GM10248 (cell line): Measurements from ENCODE around the gene KDELR3.
A peak's percentile ranks its signal among the peaks of the same experiment; 100 is the strongest.

Experiments used
- CTCF ChIA-PET: fragments of 300-600 bp; sonication (Branson Sonifier 250); formaldehyde crosslinking; extraction: SDS; loops from one replicate; lab custom pipeline; 2021; ENCODE audit warnings: antibody characterized with exemption; lab: Yijun Ruan, JAX
- POLR2A ChIA-PET: fragments of 350-650 bp; sonication (Branson Sonifier 250); formaldehyde crosslinking; extraction: SDS; loops from one replicate; lab custom pipeline; 2020; ENCODE audit warnings: antibody characterized with exemption; lab: Yijun Ruan, JAX
- DNase-seq: peaks from one replicate; pipeline ENCODE4 v3.0.0; 2012; ENCODE audit errors: extremely low spot score
- TF ChIP-seq, protein P1 (sequence below): IDR thresholded peaks from 2 replicates; pipeline ENCODE4 v1.5.1; 2012; ENCODE audit warnings: mild to moderate bottlenecking, low read depth; ENCODE audit errors: extremely low read depth, missing control alignments, control extremely low read depth

Gene KDELR3

GRCh38 chr22:38505541-38506117, 37.7 kb downstream of the KDELR3 start:
- POLR2A ChIA-PET = no interaction called here
- DNase-seq = peak; percentile 65
- TF ChIP-seq, protein P1, sequence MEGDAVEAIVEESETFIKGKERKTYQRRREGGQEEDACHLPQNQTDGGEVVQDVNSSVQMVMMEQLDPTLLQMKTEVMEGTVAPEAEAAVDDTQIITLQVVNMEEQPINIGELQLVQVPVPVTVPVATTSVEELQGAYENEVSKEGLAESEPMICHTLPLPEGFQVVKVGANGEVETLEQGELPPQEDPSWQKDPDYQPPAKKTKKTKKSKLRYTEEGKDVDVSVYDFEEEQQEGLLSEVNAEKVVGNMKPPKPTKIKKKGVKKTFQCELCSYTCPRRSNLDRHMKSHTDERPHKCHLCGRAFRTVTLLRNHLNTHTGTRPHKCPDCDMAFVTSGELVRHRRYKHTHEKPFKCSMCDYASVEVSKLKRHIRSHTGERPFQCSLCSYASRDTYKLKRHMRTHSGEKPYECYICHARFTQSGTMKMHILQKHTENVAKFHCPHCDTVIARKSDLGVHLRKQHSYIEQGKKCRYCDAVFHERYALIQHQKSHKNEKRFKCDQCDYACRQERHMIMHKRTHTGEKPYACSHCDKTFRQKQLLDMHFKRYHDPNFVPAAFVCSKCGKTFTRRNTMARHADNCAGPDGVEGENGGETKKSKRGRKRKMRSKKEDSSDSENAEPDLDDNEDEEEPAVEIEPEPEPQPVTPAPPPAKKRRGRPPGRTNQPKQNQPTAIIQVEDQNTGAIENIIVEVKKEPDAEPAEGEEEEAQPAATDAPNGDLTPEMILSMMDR = no peak
- CTCF ChIA-PET = no interaction called here

- DNase-seq = peak; percentile 91
- ChIA-PET POLR2A (no interaction called here), CTCF (no interaction called here)
- TF ChIP-seq, protein P1 = no peak
Measured at GRCh38 chr22:38506118-38506962, 38.4 kb downstream of the KDELR3 start, which contains the start of gene DDX17. Gene DDX17 (minus strand): TSS chr22:38506311.

- ChIA-PET POLR2A (no interaction called here), CTCF (interaction anchor here (0.7 to 2.7 kb wide), 5 partner anchors 8 to 458 kb away, joined by 3 to 16 read pairs (median 5); no protein-coding TSS in a partner anchor)
- TF ChIP-seq, protein P1 = no peak
- no peak for DNase-seq
Measured at GRCh38 chr22:38510416-38510970, 42.6 kb downstream of the KDELR3 start.

- peak; percentile 54 for DNase-seq
- TF ChIP-seq, protein P1 = peak; percentile 60
Measured at GRCh38 chr22:38513063-38513462, 45.2 kb downstream of the KDELR3 start.

DNA sequence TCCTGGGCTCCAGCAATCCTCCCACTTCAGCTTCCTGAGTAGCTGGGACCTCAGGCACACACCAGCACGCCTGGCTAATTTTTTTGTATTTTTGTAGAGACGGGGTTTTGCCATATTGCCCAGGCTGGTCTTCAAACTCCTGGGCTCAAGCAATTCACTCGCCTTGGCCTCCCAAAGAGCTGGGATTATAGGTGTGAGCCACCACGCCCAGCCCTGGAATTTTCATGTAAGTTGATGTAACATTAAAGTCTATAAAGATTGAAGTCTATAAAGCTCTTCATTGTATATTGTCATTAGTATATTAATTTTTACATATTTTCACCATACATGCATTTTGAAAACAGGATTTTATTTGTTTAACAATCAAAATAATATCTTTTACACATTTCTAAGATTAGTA, 50.7 kb downstream of the KDELR3 start:
- DNase-seq = no peak
- TF ChIP-seq, protein P1 = no peak
- CTCF ChIA-PET = no interaction called here
- POLR2A ChIA-PET = no interaction called here

More at GRCh38 chr22:38513063-38513462, 45.2 kb downstream of the KDELR3 start:
- CTCF ChIA-PET = interaction anchor here (0.9 to 2.7 kb wide), 3 partner anchors 9 to 19 kb away, joined by 3 to 16 read pairs (median 3); no protein-coding TSS in a partner anchor
- POLR2A ChIA-PET = no interaction called here

DNA sequence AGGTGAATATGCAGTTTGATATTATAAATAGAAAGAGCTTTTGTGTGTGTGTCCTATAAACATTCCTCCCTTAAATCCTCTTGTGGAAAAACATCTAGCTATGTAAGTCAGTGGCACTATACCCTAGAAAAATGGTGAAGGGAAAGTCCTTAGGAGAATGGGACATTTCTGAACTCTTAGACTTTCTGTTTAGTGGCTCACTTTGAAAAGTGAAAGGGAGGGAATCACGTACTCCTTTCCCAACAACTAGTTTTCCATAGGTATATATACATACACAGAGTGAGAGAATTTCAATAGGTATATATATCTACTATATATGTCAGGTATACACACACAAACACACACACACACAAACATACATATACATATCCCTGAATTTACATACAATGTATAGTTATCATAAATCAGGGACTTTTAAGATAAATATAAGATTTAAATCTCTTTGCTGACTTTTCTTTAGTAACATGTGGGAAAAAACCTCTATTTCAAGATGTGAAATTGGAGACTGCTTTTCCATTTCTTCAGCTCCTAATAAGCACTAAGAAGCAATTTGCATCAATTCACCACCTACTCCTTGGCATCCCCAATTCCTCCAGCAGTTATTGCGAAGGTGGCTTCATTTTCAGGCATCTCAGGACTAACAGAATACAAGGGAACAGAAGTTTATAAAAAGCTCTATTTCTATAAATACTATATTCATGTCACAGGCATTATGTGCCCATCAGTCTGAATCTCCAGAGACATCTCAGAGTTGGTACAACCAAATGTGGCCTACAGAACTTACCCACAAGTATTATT, 51.8 kb downstream of the KDELR3 start:
- TF ChIP-seq, protein P1 = no peak
- ChIA-PET POLR2A (no interaction called here), CTCF (interaction anchor here (1.2 kb wide), 1 partner anchor 9 kb away, joined by 4 read pairs; no protein-coding TSS in a partner anchor)
- DNase-seq = no peak
